K562 (cell line): Measurements from ENCODE around the gene TMEM114. TPM values are rescaled to one million over a fixed set of nuclear protein-coding genes. Genes with fewer than 3 reads are reported as not detected.
A peak's percentile ranks its signal among the peaks of the same experiment; 100 is the strongest.

ENCODE experiments used
- ATF1 ChIP-seq, 2 experiments: fragments of 450-650 bp in 1 of 2; IDR thresholded peaks; 2 replicates each; pipeline ENCODE4 v1.6.1; 2016; ENCODE audit warnings: missing compliant biosample characterization in 1 of 2, missing genetic modification characterization in 1 of 2
- HDAC3 ChIP-seq: fragments of 450-650 bp; IDR thresholded peaks from 2 replicates; pipeline ENCODE4 v1.6.1; 2018; ENCODE audit warnings: borderline replicate concordance, mild to moderate bottlenecking, moderate library complexity; ENCODE audit not compliant: partially characterized antibody
- NRF1 ChIP-seq, 2 experiments: fragments of 450-650 bp; IDR thresholded peaks in 1 of 2; conservative IDR thresholded peaks in 1 of 2; 2 replicates each; pipeline ENCODE4 v1.6.1; 2014; ENCODE audit warnings: mild to moderate bottlenecking in 2 of 2
- PHB ChIP-seq: fragments of 250-450 bp; sonication (Bioruptor Pico); IDR thresholded peaks from 2 replicates; pipeline ENCODE4 v1.5.0; 2021
- PHF20 ChIP-seq: fragments of 450-650 bp; IDR thresholded peaks from 2 replicates; pipeline ENCODE4 v1.6.1; 2018; ENCODE audit not compliant: partially characterized antibody
- PURB ChIP-seq: sonication (generic); formaldehyde crosslinking; IDR thresholded peaks from 2 replicates; pipeline ENCODE4 v1.9.0; 2021; ENCODE audit warnings: low read depth, mild to moderate bottlenecking, missing genetic modification reagents
- ZNF830 ChIP-seq: fragments of 250-450 bp; sonication (Bioruptor Pico); IDR thresholded peaks from 2 replicates; pipeline ENCODE4 v1.5.0; 2021; ENCODE audit warnings: mild to moderate bottlenecking
- ZZZ3 ChIP-seq: fragments of 450-650 bp; IDR thresholded peaks from 2 replicates; pipeline ENCODE4 v1.6.1; 2016; ENCODE audit warnings: antibody characterized with exemption, mild to moderate bottlenecking, moderate library complexity
- polyA plus RNA-seq, 8 experiments: library from polyadenylated mRNA; depleted of rRNA in 4 of 8; stranded (reverse) in 5 of 8; unstranded in 3 of 8; fragments of >200 nt; fragmentation: Nextera tagmentation in 2 of 8; fragmentation: Illumina TruSeq in 1 of 8; extraction: Ambion mirVana in 2 of 8; extraction: Trizol in 1 of 8; gene quantifications; 2 replicates each; pipeline versions ENCODE4 v1.2.1 to v1.2.3, GENCODE V29; 2011 to 2014; ENCODE audit warnings: inconsistent platforms in 1 of 8, missing spikeins in 1 of 8
- total RNA-seq, 7 experiments: library from RNA; depleted of rRNA in 6 of 7; stranded (reverse); fragments of >200 nt in 6 of 7; fragmentation: Illumina TruSeq in 2 of 7; extraction: Trizol in 2 of 7; gene quantifications; 2 replicates each; pipeline versions ENCODE4 v1.2.1 to v1.2.3, GENCODE V29; 2011 to 2021; ENCODE audit warnings: low replicate concordance in 1 of 7
- TF ChIP-seq, protein P1 (sequence below): fragments of 250-450 bp; sonication (Bioruptor Pico); IDR thresholded peaks from 2 replicates; pipeline ENCODE4 v1.8.0; 2021; ENCODE audit warnings: borderline replicate concordance, mild to moderate bottlenecking, moderate library complexity; ENCODE audit not compliant: poor library complexity, severe bottlenecking
- TF ChIP-seq, protein P2 (sequence below): fragments of 200-800 bp; sonication (Bioruptor generic); IDR thresholded peaks from 2 replicates; pipeline ENCODE4 v1.6.1; 2017; ENCODE audit warnings: missing genetic modification characterization, missing compliant biosample characterization
- TF ChIP-seq, protein P3 (sequence below): fragments of 450-650 bp; IDR thresholded peaks from 2 replicates; pipeline ENCODE4 v1.6.1; 2016; ENCODE audit warnings: mild to moderate bottlenecking, moderate library complexity
- TF ChIP-seq, protein P4 (sequence below): fragments of 250-450 bp; sonication (Bioruptor Pico); IDR thresholded peaks from 2 replicates; pipeline ENCODE4 v1.8.0; 2022; ENCODE audit warnings: moderate library complexity, mild to moderate bottlenecking, inconsistent platforms

Gene TMEM114
- total and polyA plus RNA-seq, 9 of the 15 experiments (the other 6 are each of a cell fraction or from before 2014, with no cell fraction given), result not detected

DNA sequence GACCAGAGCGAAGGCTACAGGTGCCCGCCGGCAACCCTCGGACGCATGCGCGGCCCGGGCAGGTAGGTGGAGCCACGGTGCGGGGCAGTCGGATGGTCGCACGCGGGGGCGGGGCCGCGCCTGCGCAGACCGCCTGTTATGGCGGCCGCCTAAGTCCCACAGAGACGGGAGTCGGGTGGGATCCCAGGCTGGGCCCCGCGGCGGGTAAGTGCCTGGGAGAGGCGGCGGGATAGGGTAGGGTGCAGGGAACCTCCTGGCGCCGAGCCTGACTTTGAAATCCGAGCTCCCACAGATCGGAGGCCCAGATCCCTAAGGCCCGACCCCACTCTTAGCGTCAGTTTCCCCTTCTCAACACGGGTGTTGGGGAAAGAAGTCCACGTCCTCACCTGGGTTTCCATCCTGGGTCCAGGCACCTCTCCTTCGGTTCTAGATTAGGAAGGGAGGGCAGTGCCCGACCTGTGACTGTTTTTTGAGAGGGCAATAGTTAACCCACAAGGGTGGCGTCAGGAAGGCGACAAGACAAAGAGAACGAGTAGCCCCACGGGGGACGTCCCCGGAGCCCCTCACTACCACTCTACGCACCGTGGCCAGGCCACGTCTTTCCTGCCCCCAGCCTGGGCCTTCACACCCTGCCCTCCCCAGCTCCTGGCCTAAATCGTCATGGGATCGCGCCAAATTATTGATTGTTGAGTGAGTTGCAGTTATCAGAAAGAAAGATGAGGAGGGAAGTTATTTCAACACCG is 31.4 kb upstream of the TMEM114 start, which contains the start of gene METTL22 (continued):
- TF ChIP-seq, protein P1, sequence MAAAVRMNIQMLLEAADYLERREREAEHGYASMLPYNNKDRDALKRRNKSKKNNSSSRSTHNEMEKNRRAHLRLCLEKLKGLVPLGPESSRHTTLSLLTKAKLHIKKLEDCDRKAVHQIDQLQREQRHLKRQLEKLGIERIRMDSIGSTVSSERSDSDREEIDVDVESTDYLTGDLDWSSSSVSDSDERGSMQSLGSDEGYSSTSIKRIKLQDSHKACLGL (CRISPR knock-in tag), result no peak
- TF ChIP-seq, protein P2, sequence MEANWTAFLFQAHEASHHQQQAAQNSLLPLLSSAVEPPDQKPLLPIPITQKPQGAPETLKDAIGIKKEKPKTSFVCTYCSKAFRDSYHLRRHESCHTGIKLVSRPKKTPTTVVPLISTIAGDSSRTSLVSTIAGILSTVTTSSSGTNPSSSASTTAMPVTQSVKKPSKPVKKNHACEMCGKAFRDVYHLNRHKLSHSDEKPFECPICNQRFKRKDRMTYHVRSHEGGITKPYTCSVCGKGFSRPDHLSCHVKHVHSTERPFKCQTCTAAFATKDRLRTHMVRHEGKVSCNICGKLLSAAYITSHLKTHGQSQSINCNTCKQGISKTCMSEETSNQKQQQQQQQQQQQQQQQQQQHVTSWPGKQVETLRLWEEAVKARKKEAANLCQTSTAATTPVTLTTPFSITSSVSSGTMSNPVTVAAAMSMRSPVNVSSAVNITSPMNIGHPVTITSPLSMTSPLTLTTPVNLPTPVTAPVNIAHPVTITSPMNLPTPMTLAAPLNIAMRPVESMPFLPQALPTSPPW, result no peak
- TF ChIP-seq, protein P3, sequence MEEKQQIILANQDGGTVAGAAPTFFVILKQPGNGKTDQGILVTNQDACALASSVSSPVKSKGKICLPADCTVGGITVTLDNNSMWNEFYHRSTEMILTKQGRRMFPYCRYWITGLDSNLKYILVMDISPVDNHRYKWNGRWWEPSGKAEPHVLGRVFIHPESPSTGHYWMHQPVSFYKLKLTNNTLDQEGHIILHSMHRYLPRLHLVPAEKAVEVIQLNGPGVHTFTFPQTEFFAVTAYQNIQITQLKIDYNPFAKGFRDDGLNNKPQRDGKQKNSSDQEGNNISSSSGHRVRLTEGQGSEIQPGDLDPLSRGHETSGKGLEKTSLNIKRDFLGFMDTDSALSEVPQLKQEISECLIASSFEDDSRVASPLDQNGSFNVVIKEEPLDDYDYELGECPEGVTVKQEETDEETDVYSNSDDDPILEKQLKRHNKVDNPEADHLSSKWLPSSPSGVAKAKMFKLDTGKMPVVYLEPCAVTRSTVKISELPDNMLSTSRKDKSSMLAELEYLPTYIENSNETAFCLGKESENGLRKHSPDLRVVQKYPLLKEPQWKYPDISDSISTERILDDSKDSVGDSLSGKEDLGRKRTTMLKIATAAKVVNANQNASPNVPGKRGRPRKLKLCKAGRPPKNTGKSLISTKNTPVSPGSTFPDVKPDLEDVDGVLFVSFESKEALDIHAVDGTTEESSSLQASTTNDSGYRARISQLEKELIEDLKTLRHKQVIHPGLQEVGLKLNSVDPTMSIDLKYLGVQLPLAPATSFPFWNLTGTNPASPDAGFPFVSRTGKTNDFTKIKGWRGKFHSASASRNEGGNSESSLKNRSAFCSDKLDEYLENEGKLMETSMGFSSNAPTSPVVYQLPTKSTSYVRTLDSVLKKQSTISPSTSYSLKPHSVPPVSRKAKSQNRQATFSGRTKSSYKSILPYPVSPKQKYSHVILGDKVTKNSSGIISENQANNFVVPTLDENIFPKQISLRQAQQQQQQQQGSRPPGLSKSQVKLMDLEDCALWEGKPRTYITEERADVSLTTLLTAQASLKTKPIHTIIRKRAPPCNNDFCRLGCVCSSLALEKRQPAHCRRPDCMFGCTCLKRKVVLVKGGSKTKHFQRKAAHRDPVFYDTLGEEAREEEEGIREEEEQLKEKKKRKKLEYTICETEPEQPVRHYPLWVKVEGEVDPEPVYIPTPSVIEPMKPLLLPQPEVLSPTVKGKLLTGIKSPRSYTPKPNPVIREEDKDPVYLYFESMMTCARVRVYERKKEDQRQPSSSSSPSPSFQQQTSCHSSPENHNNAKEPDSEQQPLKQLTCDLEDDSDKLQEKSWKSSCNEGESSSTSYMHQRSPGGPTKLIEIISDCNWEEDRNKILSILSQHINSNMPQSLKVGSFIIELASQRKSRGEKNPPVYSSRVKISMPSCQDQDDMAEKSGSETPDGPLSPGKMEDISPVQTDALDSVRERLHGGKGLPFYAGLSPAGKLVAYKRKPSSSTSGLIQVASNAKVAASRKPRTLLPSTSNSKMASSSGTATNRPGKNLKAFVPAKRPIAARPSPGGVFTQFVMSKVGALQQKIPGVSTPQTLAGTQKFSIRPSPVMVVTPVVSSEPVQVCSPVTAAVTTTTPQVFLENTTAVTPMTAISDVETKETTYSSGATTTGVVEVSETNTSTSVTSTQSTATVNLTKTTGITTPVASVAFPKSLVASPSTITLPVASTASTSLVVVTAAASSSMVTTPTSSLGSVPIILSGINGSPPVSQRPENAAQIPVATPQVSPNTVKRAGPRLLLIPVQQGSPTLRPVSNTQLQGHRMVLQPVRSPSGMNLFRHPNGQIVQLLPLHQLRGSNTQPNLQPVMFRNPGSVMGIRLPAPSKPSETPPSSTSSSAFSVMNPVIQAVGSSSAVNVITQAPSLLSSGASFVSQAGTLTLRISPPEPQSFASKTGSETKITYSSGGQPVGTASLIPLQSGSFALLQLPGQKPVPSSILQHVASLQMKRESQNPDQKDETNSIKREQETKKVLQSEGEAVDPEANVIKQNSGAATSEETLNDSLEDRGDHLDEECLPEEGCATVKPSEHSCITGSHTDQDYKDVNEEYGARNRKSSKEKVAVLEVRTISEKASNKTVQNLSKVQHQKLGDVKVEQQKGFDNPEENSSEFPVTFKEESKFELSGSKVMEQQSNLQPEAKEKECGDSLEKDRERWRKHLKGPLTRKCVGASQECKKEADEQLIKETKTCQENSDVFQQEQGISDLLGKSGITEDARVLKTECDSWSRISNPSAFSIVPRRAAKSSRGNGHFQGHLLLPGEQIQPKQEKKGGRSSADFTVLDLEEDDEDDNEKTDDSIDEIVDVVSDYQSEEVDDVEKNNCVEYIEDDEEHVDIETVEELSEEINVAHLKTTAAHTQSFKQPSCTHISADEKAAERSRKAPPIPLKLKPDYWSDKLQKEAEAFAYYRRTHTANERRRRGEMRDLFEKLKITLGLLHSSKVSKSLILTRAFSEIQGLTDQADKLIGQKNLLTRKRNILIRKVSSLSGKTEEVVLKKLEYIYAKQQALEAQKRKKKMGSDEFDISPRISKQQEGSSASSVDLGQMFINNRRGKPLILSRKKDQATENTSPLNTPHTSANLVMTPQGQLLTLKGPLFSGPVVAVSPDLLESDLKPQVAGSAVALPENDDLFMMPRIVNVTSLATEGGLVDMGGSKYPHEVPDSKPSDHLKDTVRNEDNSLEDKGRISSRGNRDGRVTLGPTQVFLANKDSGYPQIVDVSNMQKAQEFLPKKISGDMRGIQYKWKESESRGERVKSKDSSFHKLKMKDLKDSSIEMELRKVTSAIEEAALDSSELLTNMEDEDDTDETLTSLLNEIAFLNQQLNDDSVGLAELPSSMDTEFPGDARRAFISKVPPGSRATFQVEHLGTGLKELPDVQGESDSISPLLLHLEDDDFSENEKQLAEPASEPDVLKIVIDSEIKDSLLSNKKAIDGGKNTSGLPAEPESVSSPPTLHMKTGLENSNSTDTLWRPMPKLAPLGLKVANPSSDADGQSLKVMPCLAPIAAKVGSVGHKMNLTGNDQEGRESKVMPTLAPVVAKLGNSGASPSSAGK, result 0 out of 2 replicates have a peak, but pooled peaks have one; percentile 14
- TF ChIP-seq, protein P4, sequence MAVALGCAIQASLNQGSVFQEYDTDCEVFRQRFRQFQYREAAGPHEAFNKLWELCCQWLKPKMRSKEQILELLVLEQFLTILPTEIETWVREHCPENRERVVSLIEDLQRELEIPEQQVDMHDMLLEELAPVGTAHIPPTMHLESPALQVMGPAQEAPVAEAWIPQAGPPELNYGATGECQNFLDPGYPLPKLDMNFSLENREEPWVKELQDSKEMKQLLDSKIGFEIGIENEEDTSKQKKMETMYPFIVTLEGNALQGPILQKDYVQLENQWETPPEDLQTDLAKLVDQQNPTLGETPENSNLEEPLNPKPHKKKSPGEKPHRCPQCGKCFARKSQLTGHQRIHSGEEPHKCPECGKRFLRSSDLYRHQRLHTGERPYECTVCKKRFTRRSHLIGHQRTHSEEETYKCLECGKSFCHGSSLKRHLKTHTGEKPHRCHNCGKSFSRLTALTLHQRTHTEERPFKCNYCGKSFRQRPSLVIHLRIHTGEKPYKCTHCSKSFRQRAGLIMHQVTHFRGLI, result no peak
- TF ChIP-seq PURB (CRISPR knock-in tag) (no peak), PHF20 (peak; percentile 90), NRF1 (conservative IDR thresholded peaks at IDR 0.05 in 1 of 2, IDR thresholded peaks at IDR 0.05 in 1 of 2) (peak; percentile 98), ATF1 (CRISPR knock-in tag; IDR thresholded peaks at IDR 0.05) (no peak), ATF1 (tag; IDR thresholded peaks at IDR 0.05) (peak; percentile 27; the same call in 1 of the 2 replicates), ZZZ3 (no peak), HDAC3 (no peak), PHB (CRISPR knock-in tag) (no peak), ZNF830 (CRISPR knock-in tag) (no peak)
